H9 (cell line): Measurements from ENCODE around the gene PLXND1. TPM values are rescaled to one million over a fixed set of nuclear protein-coding genes. Genes with fewer than 3 reads are reported as not detected.

Experiments used
- DNase-seq: peaks from one replicate; pipeline ENCODE4 v3.0.0-alpha.2; 2017
- H2AFZ ChIP-seq: one replicate; pipeline ENCODE4 v1.6.1; 2013; ENCODE audit warnings: mild to moderate bottlenecking, low read length, control low read depth, moderate library complexity
- H2AK5ac ChIP-seq: 2 replicates; pipeline ENCODE4 v1.6.1; 2013; ENCODE audit warnings: low read length, control low read depth, mixed read lengths; ENCODE audit not compliant: insufficient read length
- H2BK120ac ChIP-seq: one replicate; pipeline ENCODE4 v1.6.1; 2013; ENCODE audit warnings: low read depth, mild to moderate bottlenecking, low read length, control low read depth, inconsistent platforms; ENCODE audit not compliant: poor library complexity, severe bottlenecking
- H2BK12ac ChIP-seq: 2 replicates; pipeline ENCODE4 v1.6.1; 2013; ENCODE audit warnings: low read length, control low read depth, mixed read lengths, low read depth; ENCODE audit not compliant: insufficient read length
- H2BK15ac ChIP-seq: 2 replicates; pipeline ENCODE4 v1.6.1; 2013; ENCODE audit warnings: low read depth, low read length, control low read depth
- H2BK20ac ChIP-seq: one replicate; pipeline ENCODE4 v1.6.1; 2013; ENCODE audit warnings: low read depth, mild to moderate bottlenecking, low read length, control low read depth, inconsistent platforms; ENCODE audit not compliant: poor library complexity, severe bottlenecking
- H2BK5ac ChIP-seq: 2 replicates; pipeline ENCODE4 v1.6.1; 2013; ENCODE audit warnings: low read length, control low read depth, mixed read lengths; ENCODE audit not compliant: insufficient read length
- H3K14ac ChIP-seq: 2 replicates; pipeline ENCODE4 v1.6.1; 2013; ENCODE audit warnings: low read length, control low read depth; ENCODE audit not compliant: insufficient read depth
- H3K18ac ChIP-seq: 2 replicates; pipeline ENCODE4 v1.6.1; 2013; ENCODE audit warnings: low read depth, mild to moderate bottlenecking, mixed read lengths, low read length, control low read depth; ENCODE audit not compliant: insufficient read length
- H3K23ac ChIP-seq: 2 replicates; pipeline ENCODE4 v1.6.1; 2013; ENCODE audit warnings: low read length, control low read depth, mixed read lengths, low read depth; ENCODE audit not compliant: insufficient read length
- H3K23me2 ChIP-seq: 2 replicates; pipeline ENCODE4 v1.6.1; 2013; ENCODE audit warnings: low read depth, mild to moderate bottlenecking, mixed read lengths, low read length, control low read depth; ENCODE audit not compliant: insufficient read length, poor library complexity, severe bottlenecking
- H3K27ac ChIP-seq: 2 replicates; pipeline ENCODE4 v1.5.1; 2013; ENCODE audit warnings: low read length, control low read depth, mixed read lengths, low read depth; ENCODE audit not compliant: insufficient read length
- H3K27me3 ChIP-seq: 2 replicates; pipeline ENCODE4 v1.6.1; 2013; ENCODE audit warnings: low read length, control low read depth, inconsistent platforms; ENCODE audit not compliant: insufficient read depth
- H3K4ac ChIP-seq: 2 replicates; pipeline ENCODE4 v1.6.1; 2013; ENCODE audit warnings: low read depth, mild to moderate bottlenecking, control low read depth, inconsistent platforms, low read length, moderate library complexity
- H3K4me1 ChIP-seq: 2 replicates; pipeline ENCODE4 v1.6.1; 2013; ENCODE audit warnings: low read length, control low read depth, inconsistent platforms; ENCODE audit not compliant: insufficient read depth
- H3K4me2 ChIP-seq: 2 replicates; pipeline ENCODE4 v1.6.1; 2013; ENCODE audit warnings: low read length, control low read depth, mixed read lengths; ENCODE audit not compliant: insufficient read length, insufficient read depth
- H3K56ac ChIP-seq: 2 replicates; pipeline ENCODE4 v1.6.1; 2013; ENCODE audit warnings: low read depth, mild to moderate bottlenecking, mixed read lengths, low read length, control low read depth; ENCODE audit not compliant: insufficient read length
- H3K79me1 ChIP-seq: 2 replicates; pipeline ENCODE4 v1.6.1; 2013; ENCODE audit warnings: low read depth, mild to moderate bottlenecking, moderate library complexity, low read length, control low read depth, inconsistent platforms; ENCODE audit not compliant: insufficient read depth, poor library complexity, severe bottlenecking
- H3K79me2 ChIP-seq: 2 replicates; pipeline ENCODE4 v1.6.1; 2013; ENCODE audit warnings: low read length, control low read depth, inconsistent platforms; ENCODE audit not compliant: insufficient read depth
- H3K9ac ChIP-seq: 2 replicates; pipeline ENCODE4 v1.6.1; 2013; ENCODE audit warnings: low read length, control low read depth, mixed read lengths; ENCODE audit not compliant: insufficient read length; ENCODE audit errors: extremely low read depth
- H3K9me3 ChIP-seq: one replicate; pipeline ENCODE4 v1.6.1; 2013; ENCODE audit warnings: low read depth, low read length, inconsistent platforms; ENCODE audit not compliant: control insufficient read depth
- H3T11ph ChIP-seq: one replicate; pipeline ENCODE4 v1.6.1; 2013; ENCODE audit warnings: mild to moderate bottlenecking, low read length, control low read depth, inconsistent platforms
- H4K20me1 ChIP-seq: one replicate; pipeline ENCODE4 v1.6.1; 2013; ENCODE audit not compliant: control insufficient read depth, insufficient read length, insufficient read depth
- H4K5ac ChIP-seq: 2 replicates; pipeline ENCODE4 v1.6.1; 2013; ENCODE audit warnings: low read depth, mild to moderate bottlenecking, mixed read lengths, low read length, control low read depth; ENCODE audit not compliant: insufficient read length
- H4K8ac ChIP-seq: replicated peaks from 2 replicates; pipeline ENCODE4 v1.6.1; 2013; ENCODE audit warnings: low read length, control low read depth, mixed read lengths, low read depth; ENCODE audit not compliant: insufficient read length
- H4K91ac ChIP-seq: 2 replicates; pipeline ENCODE4 v1.6.1; 2013; ENCODE audit warnings: low read depth, mild to moderate bottlenecking, moderate library complexity, mixed read lengths, low read length, control low read depth; ENCODE audit not compliant: insufficient read length
- H3K27ac Mint-ChIP-seq, 3 experiments: 2 replicates in 2 of 3; 3 replicates in 1 of 3; pipeline ENCODE4 v1.8.0; 2020 to 2021; ENCODE audit warnings: mixed read lengths in 3 of 3, mild to moderate bottlenecking in 1 of 3, moderate library complexity in 1 of 3
- H3K27me3 Mint-ChIP-seq: 2 replicates; pipeline ENCODE4 v1.8.0; 2021; ENCODE audit warnings: low read depth, mild to moderate bottlenecking, moderate library complexity, mixed read lengths
- H3K36me3 Mint-ChIP-seq, 3 experiments: 2 replicates in 2 of 3; 3 replicates in 1 of 3; pipeline ENCODE4 v1.8.0; 2020 to 2021; ENCODE audit warnings: low read depth in 3 of 3, mixed read lengths in 3 of 3; ENCODE audit not compliant: insufficient read depth in 1 of 3
- H3K4me1 Mint-ChIP-seq, 2 experiments: 2 replicates each; pipeline ENCODE4 v1.8.0; 2020; ENCODE audit warnings: mixed read lengths in 2 of 2
- H3K4me3 Mint-ChIP-seq, 2 experiments: 2 replicates in 1 of 2; 3 replicates in 1 of 2; pipeline ENCODE4 v1.8.0; 2020 to 2021; ENCODE audit warnings: mild to moderate bottlenecking in 2 of 2, mixed read lengths in 2 of 2, moderate library complexity in 1 of 2
- H3K9me3 Mint-ChIP-seq, 2 experiments: 2 replicates in 1 of 2; 3 replicates in 1 of 2; pipeline ENCODE4 v1.8.0; 2020; ENCODE audit warnings: mild to moderate bottlenecking in 2 of 2, mixed read lengths in 2 of 2, moderate library complexity in 1 of 2
- WGBS: extraction: QIAGEN DNeasy Blood & Tissue Kit; methylation state at CpG from one replicate; pipeline ENCODE4 v1.1.7; 2013; ENCODE audit warnings: missing lambda C conversion rate, low lambda C conversion rate, mixed read lengths; ENCODE audit not compliant: insufficient read length; ENCODE audit errors: extremely low coverage; 5-methylcytosine and 5-hydroxymethylcytosine counted together
- total RNA-seq: library from RNA; stranded (reverse); gene quantifications from 2 replicates; pipeline ENCODE4 v1.2.1, GENCODE V29; 2021
- TF ChIP-seq, protein P1 (sequence below): fragments of 200-600 bp; sonication (generic); conservative IDR thresholded peaks from 3 replicates; pipeline ENCODE4 v1.8.0; 2021; ENCODE audit warnings: antibody characterized with exemption, mild to moderate bottlenecking

Gene PLXND1
- total RNA-seq, 1 experiment from 2014 or later: 50.9 TPM

DNA sequence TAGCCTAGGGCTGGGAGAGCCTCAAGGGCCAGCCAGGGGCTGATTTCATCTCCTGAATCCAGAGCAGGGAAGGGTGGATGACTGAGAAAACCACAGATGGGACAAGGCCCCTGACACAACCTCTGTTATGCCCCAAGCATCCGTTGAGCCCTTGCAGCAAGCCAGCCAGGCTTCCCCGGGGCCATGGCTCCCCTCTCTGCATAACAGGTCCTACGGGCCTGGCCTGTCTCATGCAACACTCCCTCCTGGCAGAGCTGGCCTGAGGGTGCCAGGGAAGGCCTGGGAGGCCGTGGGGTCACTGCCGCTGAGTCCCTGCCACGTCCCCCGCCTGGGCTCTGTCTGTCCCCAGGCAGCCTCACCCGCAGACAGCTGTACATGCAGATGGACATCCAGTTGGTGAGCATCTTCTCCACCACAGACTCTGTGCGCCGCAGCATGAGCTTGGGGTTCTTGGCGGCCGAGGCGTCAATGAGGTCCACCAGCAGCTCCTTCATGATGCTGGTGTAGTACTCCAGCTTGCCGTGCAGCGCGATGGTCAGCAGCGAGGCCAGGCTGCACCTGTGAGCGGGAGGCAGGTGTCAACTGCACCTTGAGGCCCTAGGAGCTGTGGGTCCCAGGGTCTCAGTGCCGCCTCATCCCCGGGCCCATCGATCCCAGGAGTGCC, 41.4 kb downstream of the PLXND1 start:
- Histone ChIP-seq H3K27ac (no peak overlapping the region), H3K79me1 (no peaks in the 10 kb centered on the region), H2AFZ (no peak overlapping the region), H4K5ac (no peak overlapping the region), H3K56ac (no peak overlapping the region), H3K9me3 (no peaks in the 10 kb centered on the region), H2BK15ac (no peak overlapping the region), H2BK120ac (no peak overlapping the region), H3K23ac (no peak overlapping the region), H3K23me2 (no peaks in the 10 kb centered on the region), H4K8ac (no peak overlapping the region), H3K4ac (no peak overlapping the region), H4K20me1 (no peaks in the 10 kb centered on the region), H3K4me2 (no peak overlapping the region), H3T11ph (no peak overlapping the region), H2AK5ac (no peak overlapping the region), H3K14ac (no peak overlapping the region; the same call in 1 of the 2 replicates), H2BK20ac (no peak overlapping the region), H4K91ac (no peak overlapping the region), H3K27me3 (no peaks in the 10 kb centered on the region), H3K9ac (no peak overlapping the region), H3K18ac (no peak overlapping the region), H3K79me2 (no peaks in the 10 kb centered on the region), H2BK12ac (no peak overlapping the region), H2BK5ac (no peak overlapping the region), H3K4me1 (no peaks in the 10 kb centered on the region)
- TF ChIP-seq, protein P1, sequence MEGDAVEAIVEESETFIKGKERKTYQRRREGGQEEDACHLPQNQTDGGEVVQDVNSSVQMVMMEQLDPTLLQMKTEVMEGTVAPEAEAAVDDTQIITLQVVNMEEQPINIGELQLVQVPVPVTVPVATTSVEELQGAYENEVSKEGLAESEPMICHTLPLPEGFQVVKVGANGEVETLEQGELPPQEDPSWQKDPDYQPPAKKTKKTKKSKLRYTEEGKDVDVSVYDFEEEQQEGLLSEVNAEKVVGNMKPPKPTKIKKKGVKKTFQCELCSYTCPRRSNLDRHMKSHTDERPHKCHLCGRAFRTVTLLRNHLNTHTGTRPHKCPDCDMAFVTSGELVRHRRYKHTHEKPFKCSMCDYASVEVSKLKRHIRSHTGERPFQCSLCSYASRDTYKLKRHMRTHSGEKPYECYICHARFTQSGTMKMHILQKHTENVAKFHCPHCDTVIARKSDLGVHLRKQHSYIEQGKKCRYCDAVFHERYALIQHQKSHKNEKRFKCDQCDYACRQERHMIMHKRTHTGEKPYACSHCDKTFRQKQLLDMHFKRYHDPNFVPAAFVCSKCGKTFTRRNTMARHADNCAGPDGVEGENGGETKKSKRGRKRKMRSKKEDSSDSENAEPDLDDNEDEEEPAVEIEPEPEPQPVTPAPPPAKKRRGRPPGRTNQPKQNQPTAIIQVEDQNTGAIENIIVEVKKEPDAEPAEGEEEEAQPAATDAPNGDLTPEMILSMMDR: no peak
- DNase-seq: no peak
- no peaks in the 10 kb centered on the region for H3K9me3 Mint-ChIP-seq
- H3K4me1 Mint-ChIP-seq: peaks cover 5 to 8% of the 10 kb centered on the region in 2 experiments
- no CpG with 5 or more reads among the region's 21 CpGs for WGBS
- peak overlapping the region; percentile 52 to 94 (median 85); a peak in 3 of 7 replicates for H3K27ac Mint-ChIP-seq
- peaks cover 0 to 8% (median 0%) of the 10 kb centered on the region in 3 experiments; a peak in 3 of 7 replicates for H3K36me3 Mint-ChIP-seq
- no peak overlapping the region for H3K4me3 Mint-ChIP-seq
- no peaks in the 10 kb centered on the region for H3K27me3 Mint-ChIP-seq
